CD4-positive, alpha-beta T cell treated with Interferon gamma for 1 hour (primary cell): Measurements from ENCODE around the gene LRAT.
"Not testable (repeated sequence)": the region's sequence is repeated elsewhere in the genome, so short reads cannot be mapped to it uniquely, and the experiment has no call there.

Experiments
- DNase-seq: peaks from one replicate; pipeline ENCODE4 v3.0.0-alpha.2; 2020

The LRAT gene

GRCh38 chr4:154743683-154744340 is at the start of gene LRAT:
TSS of gene LRAT (plus strand) at chr4:154744000. CDS start at chr4:154744327, 327 bp downstream.
- peak; percentile 4 for DNase-seq

- no peak for DNase-seq
Observed at GRCh38 chr4:154707877-154708276, 35.9 kb upstream of the LRAT start.

- DNase-seq: no peak
Observed at GRCh38 chr4:154709550-154709949, 34.2 kb upstream of the LRAT start.

GRCh38 chr4:154711522-154711921 is 32.3 kb upstream of the LRAT start:
- DNase-seq: no peak

GRCh38 chr4:154714339-154715040 is 29.3 kb upstream of the LRAT start:
- DNase-seq: no peak

GRCh38 chr4:154719087-154719486 is 24.7 kb upstream of the LRAT start:
- no peak for DNase-seq

- DNase-seq: no peak
Observed at GRCh38 chr4:154720123-154720522, 23.7 kb upstream of the LRAT start.

GRCh38 chr4:154720618-154721267 is 23.1 kb upstream of the LRAT start:
- DNase-seq: no peak

GRCh38 chr4:154722262-154722661 is 21.5 kb upstream of the LRAT start:
- no peak for DNase-seq

GRCh38 chr4:154723601-154724000 is 20.2 kb upstream of the LRAT start:
- not testable (repeated sequence) for DNase-seq

GRCh38 chr4:154727540-154727939 is 16.3 kb upstream of the LRAT start:
- DNase-seq: no peak

- DNase-seq: no peak
Observed at GRCh38 chr4:154731756-154732155, 12.0 kb upstream of the LRAT start.

- no peak for DNase-seq
Observed at GRCh38 chr4:154732669-154733068, 11.1 kb upstream of the LRAT start.

- no peak for DNase-seq
Observed at GRCh38 chr4:154736770-154737169, 7.0 kb upstream of the LRAT start.

GRCh38 chr4:154738426-154738825 is 5.4 kb upstream of the LRAT start:
- DNase-seq: no peak

- no peak for DNase-seq
Observed at GRCh38 chr4:154739111-154739510, 4.7 kb upstream of the LRAT start.

- no peak for DNase-seq
Observed at GRCh38 chr4:154740462-154740861, 3.3 kb upstream of the LRAT start.

- DNase-seq: no peak
Observed at GRCh38 chr4:154741131-154741665, 2.6 kb upstream of the LRAT start.

GRCh38 chr4:154741922-154742850 is 1.6 kb upstream of the LRAT start:
- DNase-seq: no peak

- DNase-seq: no peak
Observed at GRCh38 chr4:154744341-154744926, 634 bp downstream of the LRAT start.

GRCh38 chr4:154757713-154758112 is 13.9 kb downstream of the LRAT start:
- DNase-seq: no peak

- DNase-seq: no peak
Observed at GRCh38 chr4:154760895-154761294, 17.1 kb downstream of the LRAT start.
